Stomach (tissue), 9 donors: ENCODE data around the gene TESK1. TPM values are rescaled to one million over a fixed set of nuclear protein-coding genes. Genes with fewer than 3 reads are reported as not detected.

Source experiments
- DNase-seq, 2 donors: peaks; one replicate each; pipeline versions ENCODE4 v3.0.0 to v3.0.0-alpha.2; 2013 to 2019
- H3K27ac ChIP-seq, 5 donors: fragments of 200-600 bp in 4 of 5; sonication (generic) in 4 of 5; one replicate each; pipeline ENCODE4 v1.5.1; 2013 to 2019; ENCODE audit warnings: mild to moderate bottlenecking in 1 of 5, moderate library complexity in 1 of 5
- H3K27me3 ChIP-seq, 3 donors: fragments of 200-600 bp; sonication (generic); one replicate each; pipeline ENCODE4 v1.5.1; 2017 to 2019; ENCODE audit warnings: mixed run types in 1 of 3
- H3K36me3 ChIP-seq, 4 donors: fragments of 200-600 bp; sonication (generic); 1 replicate in 3 of 4; 2 replicates in 1 of 4; pipeline ENCODE4 v1.5.1; 2016 to 2019
- H3K4me1 ChIP-seq, 4 donors: fragments of 200-600 bp; sonication (generic); one replicate each; pipeline ENCODE4 v1.5.1; 2016 to 2019
- H3K4me3 ChIP-seq, 4 donors: fragments of 200-600 bp; sonication (generic) in 3 of 4; one replicate each; pipeline ENCODE4 v1.5.1; 2016 to 2019; ENCODE audit warnings: mild to moderate bottlenecking in 1 of 4
- H3K9me3 ChIP-seq, 4 donors: fragments of 200-600 bp; sonication (generic); one replicate each; pipeline ENCODE4 v1.5.1; 2016 to 2019
- CTCF ChIP-seq, 7 experiments: fragments of 450-650 bp in 4 of 7; fragments of 200-600 bp in 3 of 7; sonication (generic) in 3 of 7; IDR thresholded peaks; one replicate each; pipeline ENCODE4 v1.5.1; 2016 to 2019; ENCODE audit warnings: antibody characterized with exemption in 7 of 7, control low read depth in 2 of 7, mild to moderate bottlenecking in 1 of 7
- EP300 ChIP-seq: sonication (generic); formaldehyde crosslinking; IDR thresholded peaks from one replicate; pipeline ENCODE4 v1.6.1; 2017; ENCODE audit warnings: antibody characterized with exemption
- POLR2A ChIP-seq, 4 donors: fragments of 450-650 bp; IDR thresholded peaks; one replicate each; pipeline ENCODE4 v1.6.1; 2016; ENCODE audit warnings: antibody characterized with exemption in 4 of 4, control low read depth in 2 of 4, mild to moderate bottlenecking in 1 of 4, moderate library complexity in 1 of 4
- POLR2AphosphoS5 ChIP-seq, 3 donors: sonication (generic); formaldehyde crosslinking; IDR thresholded peaks; one replicate each; pipeline ENCODE4 v1.6.1; 2016; ENCODE audit warnings: antibody characterized with exemption in 3 of 3
- WGBS, 5 donors: extraction: QIAGEN DNeasy Blood & Tissue Kit in 3 of 5; methylation state at CpG; one replicate each; pipeline versions ENCODE4 v1.1.5 to v1.1.7; 2013 to 2018; 5-methylcytosine and 5-hydroxymethylcytosine counted together
- intact Hi-C: fragments of 100-400 bp; cut with DNase I; formaldehyde crosslinking; loops from one replicate; pipeline ENCODE4 v1.15.1; 2023; ENCODE audit warnings: low total_unique reads
- polyA plus RNA-seq, 3 donors: library from polyadenylated mRNA; stranded (reverse); fragments of 200-250 nt; gene quantifications; one replicate each; pipeline ENCODE4 v1.2.3, GENCODE V29; 2013
- total RNA-seq, 5 donors: library from RNA; depleted of rRNA; stranded (reverse); fragments of >200 nt; gene quantifications; one replicate each; pipeline versions ENCODE4 v1.1.0 to v1.2.3, GENCODE V29; 2014 to 2016
- donor health status: healthy with polysubstance abuse.
- donor health status: Bipolar disorder and iron deficiency.
- donor health status: healthy.

Gene TESK1
- total and polyA plus RNA-seq, 8 donors: 11.9 to 56.8 (median 31.1) TPM

- H3K27ac ChIP-seq: no peak overlapping the region
- no peaks in the 10 kb centered on the region for H3K9me3 ChIP-seq
- H3K4me3 ChIP-seq: no peak overlapping the region
- 88 to 94% (median 93%) methylated on average over 6 of the region's 6 CpGs for WGBS, 5 donors
- peaks cover 33 to 76% (median 71%) of the 10 kb centered on the region in 4 donors for H3K36me3 ChIP-seq
- TF ChIP-seq POLR2AphosphoS5 (IDR thresholded peaks at IDR 0.05) (no peak), EP300 (no peak), CTCF (IDR thresholded peaks at IDR 0.05) (no peak), POLR2A (IDR thresholded peaks at IDR 0.05) (no peak)
- intact Hi-C loops: no loop called here
- H3K27me3 ChIP-seq: no peaks in the 10 kb centered on the region
- peaks cover 0 to 21% (median 15%) of the 10 kb centered on the region in 4 donors for H3K4me1 ChIP-seq
- no peak for DNase-seq
Observed at GRCh38 chr9:35557320-35557719, 47.7 kb upstream of the TESK1 start.

GRCh38 chr9:35558185-35558584 lies 46.9 kb upstream of the TESK1 start:
- TF ChIP-seq CTCF (IDR thresholded peaks at IDR 0.05) (no peak), EP300 (no peak), POLR2A (IDR thresholded peaks at IDR 0.05) (no peak), POLR2AphosphoS5 (IDR thresholded peaks at IDR 0.05) (no peak)
- no peak for DNase-seq
- Histone ChIP-seq H3K27me3 (no peaks in the 10 kb centered on the region), H3K9me3 (no peaks in the 10 kb centered on the region), H3K27ac (no peak overlapping the region), H3K4me3 (no peak overlapping the region), H3K4me1 (peaks cover 7 to 19% (median 14%) of the 10 kb centered on the region in 4 donors), H3K36me3 (peaks cover 33 to 78% (median 75%) of the 10 kb centered on the region in 4 donors)
- WGBS, 5 donors: 85 to 98% (median 94%) methylated on average over 7 to 11 of the region's 11 CpGs
- intact Hi-C loops: no loop called here

- H3K4me1 ChIP-seq: peaks cover 14 to 25% (median 18%) of the 10 kb centered on the region in 4 donors
- TF ChIP-seq POLR2A (IDR thresholded peaks at IDR 0.05): no peak
- no peak for TF ChIP-seq CTCF (IDR thresholded peaks at IDR 0.05)
- TF ChIP-seq EP300: no peak
- TF ChIP-seq POLR2AphosphoS5 (IDR thresholded peaks at IDR 0.05): no peak
- H3K9me3 ChIP-seq: no peaks in the 10 kb centered on the region
- peak overlapping the region in 1 of 5 donors; percentile 41 for H3K27ac ChIP-seq
- no peak overlapping the region for H3K4me3 ChIP-seq
- H3K27me3 ChIP-seq: no peaks in the 10 kb centered on the region
- DNase-seq: no peak
- 86 to 90% (median 88%) methylated on average over 18 to 20 of the region's 20 CpGs for WGBS, 5 donors
- intact Hi-C loops: loop anchor here (10.0 kb wide), 1 partner anchor 65 kb away; no protein-coding TSS in a partner anchor
- H3K36me3 ChIP-seq: peaks cover 32 to 74% (median 71%) of the 10 kb centered on the region in 4 donors
Observed at GRCh38 chr9:35559792-35560530, 45.1 kb upstream of the TESK1 start.

GRCh38 chr9:35560625-35561337 lies 44.3 kb upstream of the TESK1 start:
- Histone ChIP-seq H3K4me3 (no peak overlapping the region), H3K9me3 (no peaks in the 10 kb centered on the region), H3K27me3 (no peaks in the 10 kb centered on the region), H3K36me3 (peaks cover 23 to 66% (median 63%) of the 10 kb centered on the region in 4 donors), H3K27ac (peak overlapping the region in 1 of 5 donors; percentile 41), H3K4me1 (peaks cover 14 to 28% (median 19%) of the 10 kb centered on the region in 4 donors)
- DNase-seq: no peak
- intact Hi-C loops: loop anchor here (10.0 kb wide), 1 partner anchor 64 kb away; no protein-coding TSS in a partner anchor
- WGBS, 5 donors: 82 to 91% (median 87%) methylated on average over 15 to 24 of the region's 24 CpGs
- no peak for TF ChIP-seq POLR2AphosphoS5 (IDR thresholded peaks at IDR 0.05)
- no peak for TF ChIP-seq EP300
